HEK293 (cell line): Measurements from ENCODE around the gene CABCOCO1.

Experiments used
- CTCF ChIA-PET: fragments of 350-600 bp; formaldehyde crosslinking; extraction: SDS; loops from one replicate; lab custom pipeline; 2021; ENCODE audit warnings: antibody characterized with exemption; lab: Yijun Ruan, JAX
- POLR2A ChIA-PET: fragments of 300-600 bp; formaldehyde crosslinking; extraction: SDS; loops from one replicate; lab custom pipeline; 2020; ENCODE audit warnings: antibody characterized with exemption, inconsistent platforms; lab: Yijun Ruan, JAX
- H3K27ac ChIP-seq: fragments of 200-500 bp; sonication (Bioruptor generic); 2 replicates; pipeline ENCODE4 v1.5.1; 2014; ENCODE audit warnings: low read depth, low read length, control low read depth, inconsistent platforms; ENCODE audit errors: extremely low read depth
- H3K36me3 ChIP-seq, 2 experiments: fragments of 200-500 bp in 1 of 2; sonication (Bioruptor generic) in 1 of 2; 1 replicate in 1 of 2; 2 replicates in 1 of 2; pipeline ENCODE4 v1.5.1; 2014 to 2017; ENCODE audit warnings: inconsistent platforms in 2 of 2, low read length in 2 of 2; ENCODE audit not compliant: control insufficient read depth in 2 of 2, insufficient read depth in 1 of 2
- H3K4me1 ChIP-seq: fragments of 200-500 bp; sonication (Bioruptor generic); 2 replicates; pipeline ENCODE4 v1.5.1; 2014; ENCODE audit warnings: mild to moderate bottlenecking, low read length, inconsistent platforms; ENCODE audit not compliant: control insufficient read depth, insufficient read depth
- H3K4me3 ChIP-seq: 2 replicates; pipeline ENCODE4 v1.5.1; 2011; ENCODE audit warnings: low read depth, mild to moderate bottlenecking, control low read depth, low read length, moderate library complexity
- H3K9me3 ChIP-seq: fragments of 200-500 bp; sonication (Bioruptor generic); 2 replicates; pipeline ENCODE4 v1.5.1; 2014; ENCODE audit warnings: low read depth, low read length, inconsistent platforms; ENCODE audit not compliant: control insufficient read depth, insufficient read depth
- BCL6B ChIP-seq: fragments of 450-650 bp; formaldehyde crosslinking; IDR thresholded peaks from 2 replicates; pipeline ENCODE4 v1.5.1; 2017; ENCODE audit warnings: missing biosample characterization, missing genetic modification characterization
- EGR2 ChIP-seq: fragments of 450-650 bp; formaldehyde crosslinking; IDR thresholded peaks from 2 replicates; pipeline ENCODE4 v1.5.1; 2016; ENCODE audit warnings: low read depth, missing biosample characterization, missing genetic modification characterization
- MEIS1 ChIP-seq: sonication (generic); formaldehyde crosslinking; IDR thresholded peaks from 2 replicates; pipeline ENCODE4 v1.8.1; 2022; ENCODE audit warnings: missing genetic modification reagents, mild to moderate bottlenecking, borderline replicate concordance
- ZNF146 ChIP-seq: fragments of 450-650 bp; formaldehyde crosslinking; IDR thresholded peaks from 2 replicates; pipeline ENCODE4 v1.5.1; 2016; ENCODE audit warnings: missing biosample characterization, missing genetic modification characterization
- ZNF18 ChIP-seq: fragments of 450-650 bp; formaldehyde crosslinking; IDR thresholded peaks from 2 replicates; pipeline ENCODE4 v1.5.1; 2016; ENCODE audit warnings: missing biosample characterization, missing genetic modification characterization
- ZNF202 ChIP-seq: fragments of 450-650 bp; formaldehyde crosslinking; IDR thresholded peaks from 2 replicates; pipeline ENCODE4 v1.5.1; 2016; ENCODE audit warnings: missing biosample characterization, missing genetic modification characterization, borderline replicate concordance
- ZNF398 ChIP-seq: fragments of 450-650 bp; formaldehyde crosslinking; IDR thresholded peaks from 2 replicates; pipeline ENCODE4 v1.5.1; 2017; ENCODE audit warnings: missing biosample characterization, missing genetic modification characterization
- ZNF677 ChIP-seq: fragments of 450-650 bp; IDR thresholded peaks from 2 replicates; pipeline ENCODE4 v1.5.0; 2018; ENCODE audit warnings: missing biosample characterization, mild to moderate bottlenecking, missing genetic modification characterization, moderate library complexity
- ZNF792 ChIP-seq: fragments of 450-650 bp; formaldehyde crosslinking; IDR thresholded peaks from 2 replicates; pipeline ENCODE4 v1.5.1; 2016; ENCODE audit warnings: missing biosample characterization, missing genetic modification characterization
- TF ChIP-seq, protein P1 (sequence below): fragments of 450-650 bp; formaldehyde crosslinking; IDR thresholded peaks from 2 replicates; pipeline ENCODE4 v1.5.1; 2016; ENCODE audit warnings: missing biosample characterization, missing genetic modification characterization
- TF ChIP-seq, protein P2 (sequence below): fragments of 450-650 bp; formaldehyde crosslinking; IDR thresholded peaks from 2 replicates; pipeline ENCODE4 v1.5.1; 2016; ENCODE audit warnings: missing biosample characterization, missing genetic modification characterization

Gene CABCOCO1

DNA sequence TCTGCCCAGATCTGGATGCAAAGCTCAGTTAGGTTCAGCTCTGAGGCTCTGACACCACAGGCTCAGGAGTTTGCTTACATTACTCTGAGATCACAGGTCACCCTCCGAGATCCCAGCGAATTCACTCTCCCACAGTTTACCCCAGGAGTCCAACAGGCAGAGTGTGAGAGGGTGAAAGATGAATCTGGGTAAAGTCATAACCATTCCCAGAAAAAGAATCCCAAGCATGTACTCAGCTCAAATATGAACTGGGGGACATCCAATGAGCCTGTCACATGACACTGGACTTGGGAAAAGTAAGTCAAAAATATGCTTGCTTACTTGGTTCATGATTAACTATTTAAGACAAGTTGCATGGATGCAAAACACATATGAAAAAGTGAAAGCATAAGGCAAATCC is 128.5 kb downstream of the CABCOCO1 start:
- no peaks in the 10 kb centered on the region for H3K9me3 ChIP-seq
- 0 out of 2 replicates have a peak, but pooled peaks cover 3% of the 10 kb centered on the region for H3K4me1 ChIP-seq
- ChIA-PET POLR2A (no interaction called here), CTCF (no interaction called here)
- no peak overlapping the region for H3K4me3 ChIP-seq
- no peak overlapping the region for H3K27ac ChIP-seq
- TF ChIP-seq ZNF146 (tag by site-specific recombination) (no peak), ZNF18 (tag by site-specific recombination) (no peak), ZNF677 (no peak), MEIS1 (CRISPR knock-in tag) (no peak)
- TF ChIP-seq, protein P1, sequence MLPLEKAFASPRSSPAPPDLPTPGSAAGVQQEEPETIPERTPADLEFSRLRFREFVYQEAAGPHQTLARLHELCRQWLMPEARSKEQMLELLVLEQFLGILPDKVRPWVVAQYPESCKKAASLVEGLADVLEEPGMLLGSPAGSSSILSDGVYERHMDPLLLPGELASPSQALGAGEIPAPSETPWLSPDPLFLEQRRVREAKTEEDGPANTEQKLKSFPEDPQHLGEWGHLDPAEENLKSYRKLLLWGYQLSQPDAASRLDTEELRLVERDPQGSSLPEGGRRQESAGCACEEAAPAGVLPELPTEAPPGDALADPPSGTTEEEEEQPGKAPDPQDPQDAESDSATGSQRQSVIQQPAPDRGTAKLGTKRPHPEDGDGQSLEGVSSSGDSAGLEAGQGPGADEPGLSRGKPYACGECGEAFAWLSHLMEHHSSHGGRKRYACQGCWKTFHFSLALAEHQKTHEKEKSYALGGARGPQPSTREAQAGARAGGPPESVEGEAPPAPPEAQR = no peak
- TF ChIP-seq, protein P2, sequence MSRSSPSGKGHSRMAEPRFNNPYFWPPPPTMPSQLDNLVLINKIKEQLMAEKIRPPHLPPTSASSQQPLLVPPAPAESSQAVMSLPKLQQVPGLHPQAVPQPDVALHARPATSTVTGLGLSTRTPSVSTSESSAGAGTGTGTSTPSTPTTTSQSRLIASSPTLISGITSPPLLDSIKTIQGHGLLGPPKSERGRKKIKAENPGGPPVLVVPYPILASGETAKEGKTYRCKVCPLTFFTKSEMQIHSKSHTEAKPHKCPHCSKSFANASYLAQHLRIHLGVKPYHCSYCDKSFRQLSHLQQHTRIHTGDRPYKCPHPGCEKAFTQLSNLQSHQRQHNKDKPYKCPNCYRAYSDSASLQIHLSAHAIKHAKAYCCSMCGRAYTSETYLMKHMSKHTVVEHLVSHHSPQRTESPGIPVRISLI (tag by site-specific recombination) = no peak
- no peaks in the 10 kb centered on the region for H3K36me3 ChIP-seq

DNA sequence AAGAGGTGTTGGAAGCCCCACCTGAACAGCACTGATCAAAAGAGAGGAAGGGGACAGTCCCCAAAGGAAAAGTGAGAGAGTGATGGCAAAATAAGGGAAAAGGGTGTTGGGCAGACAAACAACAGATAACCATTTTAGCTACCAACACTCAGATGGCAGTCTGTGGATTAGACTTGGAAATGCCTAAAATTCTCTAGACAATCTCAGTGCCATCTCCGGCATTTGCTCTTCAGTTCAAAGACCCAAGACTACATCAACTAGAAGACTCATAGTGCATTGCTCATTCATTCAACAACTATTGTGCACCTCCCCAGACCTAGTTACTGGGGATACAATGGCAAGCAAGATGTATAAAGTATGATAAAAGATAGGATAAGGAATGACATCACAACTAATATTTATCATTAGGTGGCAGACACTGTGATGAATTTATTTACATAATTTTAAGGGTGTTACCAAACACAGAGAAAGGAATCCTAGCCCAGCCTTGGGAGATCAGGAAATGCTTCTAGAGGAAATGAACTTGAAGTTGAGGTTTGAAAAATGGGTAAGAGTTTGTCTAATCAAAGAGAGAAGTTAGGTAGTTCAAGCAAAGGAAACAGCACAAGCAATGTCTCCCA is 129.5 kb downstream of the CABCOCO1 start:
- H3K4me1 ChIP-seq = 0 out of 2 replicates have a peak, but pooled peaks cover 3% of the 10 kb centered on the region
- ChIA-PET CTCF (interaction anchor here (0.6 kb wide), 1 partner anchor 518 kb away, joined by 3 read pairs; no protein-coding TSS in a partner anchor), POLR2A (no interaction called here)
- no peak for TF ChIP-seq ZNF202
- TF ChIP-seq ZNF792 = no peak
- no peak for TF ChIP-seq ZNF398 (tag by site-specific recombination)
- TF ChIP-seq EGR2 (tag by site-specific recombination) = no peak
- H3K36me3 ChIP-seq = no peaks in the 10 kb centered on the region
- no peaks in the 10 kb centered on the region for H3K9me3 ChIP-seq
- H3K4me3 ChIP-seq = no peak overlapping the region
- no peak overlapping the region for H3K27ac ChIP-seq

DNA sequence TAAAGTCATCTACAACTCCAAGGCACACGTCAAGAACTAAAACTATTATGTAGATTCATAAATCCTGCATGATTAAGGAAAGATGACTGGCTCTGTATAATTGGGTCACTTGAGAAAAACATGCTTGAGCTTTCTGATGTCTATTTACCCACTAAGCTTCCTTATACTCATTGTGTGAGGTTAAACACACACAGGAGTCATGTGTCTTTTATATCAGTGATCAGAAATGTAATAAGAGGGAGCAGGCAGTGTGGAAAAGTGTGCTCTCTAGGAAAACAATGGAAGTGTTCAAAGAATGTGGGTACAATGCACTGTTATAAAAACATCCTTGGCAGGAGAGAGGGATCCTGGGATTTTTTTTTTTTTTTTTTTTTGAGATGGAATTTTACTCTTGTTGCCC is 130.2 kb downstream of the CABCOCO1 start:
- no peaks in the 10 kb centered on the region for H3K36me3 ChIP-seq
- H3K27ac ChIP-seq = no peak overlapping the region
- H3K9me3 ChIP-seq = no peaks in the 10 kb centered on the region
- peak; percentile 44; the same call in 1 of the 2 replicates for TF ChIP-seq BCL6B (tag by site-specific recombination)
- no peak for TF ChIP-seq ZNF146 (tag by site-specific recombination)
- no peak overlapping the region for H3K4me3 ChIP-seq
- ChIA-PET CTCF (interaction anchor here (0.6 kb wide), 1 partner anchor 519 kb away, joined by 3 read pairs; no protein-coding TSS in a partner anchor), POLR2A (no interaction called here)
- 0 out of 2 replicates have a peak, but pooled peaks cover 3% of the 10 kb centered on the region for H3K4me1 ChIP-seq
